Suprapubic skin (tissue), 3 donors: ENCODE data around the gene FSTL3.

ENCODE experiments used
- EP300 ChIP-seq: sonication (generic); formaldehyde crosslinking; IDR thresholded peaks from one replicate; pipeline ENCODE4 v1.6.1; 2017; ENCODE audit warnings: antibody characterized with exemption
- TF ChIP-seq, protein P1 (sequence below), 2 donors: fragments of 200-600 bp in 1 of 2; fragments of 450-650 bp in 1 of 2; sonication (generic) in 1 of 2; IDR thresholded peaks; one replicate each; pipeline ENCODE4 v1.5.1; 2016 to 2019; ENCODE audit warnings: antibody characterized with exemption in 2 of 2, mild to moderate bottlenecking in 1 of 2, moderate library complexity in 1 of 2

DNA sequence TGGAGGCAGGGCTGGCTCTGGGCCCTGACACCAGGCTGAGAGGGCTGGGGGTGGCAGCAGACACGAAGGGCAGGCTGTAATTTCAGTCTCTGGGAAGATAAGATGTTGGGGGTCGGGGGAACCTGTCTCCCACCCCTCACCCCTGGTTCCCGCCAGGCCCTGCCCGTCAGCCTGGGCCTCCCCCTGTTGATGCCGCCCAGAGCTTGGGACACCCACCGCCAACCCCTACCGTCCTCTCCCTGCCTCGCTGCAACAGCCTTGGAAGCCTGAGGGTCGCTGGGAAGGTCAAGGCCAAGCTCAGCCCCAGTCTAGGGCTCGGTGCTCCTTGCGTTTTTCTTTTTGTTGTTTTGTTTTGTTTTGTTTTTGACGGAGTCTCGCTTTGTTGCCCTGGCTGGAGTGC lies 47.1 kb downstream of the FSTL3 start:
- TF ChIP-seq EP300: no peak
- TF ChIP-seq, protein P1, sequence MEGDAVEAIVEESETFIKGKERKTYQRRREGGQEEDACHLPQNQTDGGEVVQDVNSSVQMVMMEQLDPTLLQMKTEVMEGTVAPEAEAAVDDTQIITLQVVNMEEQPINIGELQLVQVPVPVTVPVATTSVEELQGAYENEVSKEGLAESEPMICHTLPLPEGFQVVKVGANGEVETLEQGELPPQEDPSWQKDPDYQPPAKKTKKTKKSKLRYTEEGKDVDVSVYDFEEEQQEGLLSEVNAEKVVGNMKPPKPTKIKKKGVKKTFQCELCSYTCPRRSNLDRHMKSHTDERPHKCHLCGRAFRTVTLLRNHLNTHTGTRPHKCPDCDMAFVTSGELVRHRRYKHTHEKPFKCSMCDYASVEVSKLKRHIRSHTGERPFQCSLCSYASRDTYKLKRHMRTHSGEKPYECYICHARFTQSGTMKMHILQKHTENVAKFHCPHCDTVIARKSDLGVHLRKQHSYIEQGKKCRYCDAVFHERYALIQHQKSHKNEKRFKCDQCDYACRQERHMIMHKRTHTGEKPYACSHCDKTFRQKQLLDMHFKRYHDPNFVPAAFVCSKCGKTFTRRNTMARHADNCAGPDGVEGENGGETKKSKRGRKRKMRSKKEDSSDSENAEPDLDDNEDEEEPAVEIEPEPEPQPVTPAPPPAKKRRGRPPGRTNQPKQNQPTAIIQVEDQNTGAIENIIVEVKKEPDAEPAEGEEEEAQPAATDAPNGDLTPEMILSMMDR (IDR thresholded peaks at IDR 0.05): no peak
